ENCODE data around the gene ZNF451. TPM values are rescaled to one million over a fixed set of nuclear protein-coding genes. Genes with fewer than 3 reads are reported as not detected.

ZNF451 gene
- total and polyA plus RNA-seq, 2 donors (not counting 3 experiments of a cell fraction or from before 2014, with no cell fraction given), result 9.9 to 64.4 TPM

- H4K20me1 ChIP-seq (replicated peaks; ENCODE audit: control insufficient read depth, extremely low read depth, insufficient read depth, low read length), result no peaks in the 10 kb centered on the region
Observed at GRCh38 chr6:57217270-57217669, 127.3 kb downstream of the ZNF451 start.

More at GRCh38 chr6:57217270-57217669, 127.3 kb downstream of the ZNF451 start:
- no peak overlapping the region for H3K9ac ChIP-seq (replicated peaks; ENCODE audit: extremely low read depth, insufficient read depth, low read length)
- POLR2A ChIA-PET, result no interaction called here
- CTCF ChIA-PET, result no interaction called here
- no peaks in the 10 kb centered on the region for H3K27me3 ChIP-seq (ENCODE audit: control insufficient read depth in 2 of 2, insufficient read depth in 2 of 2, low read length in 2 of 2)
- H3K36me3 ChIP-seq (ENCODE audit: control insufficient read depth in 2 of 2, extremely low read depth in 1 of 2, insufficient read depth in 2 of 2, low read length in 2 of 2), result no peaks in the 10 kb centered on the region
- peaks cover 11% of the 10 kb centered on the region for H3K4me1 ChIP-seq (ENCODE audit: control insufficient read depth, extremely low read depth, insufficient read depth, low read length)
- H3K4me2 ChIP-seq (ENCODE audit: insufficient read depth, low read length), result no peak overlapping the region
- BruUV-seq (replicated peaks), result no TSS peak
- FAIRE-seq (no peak), DNase-seq (ENCODE audit: low read depth, low spot score) (no peak)
- H3K9me3 ChIP-seq (replicated peaks; ENCODE audit: control insufficient read depth, insufficient read depth, low read length), result no peaks in the 10 kb centered on the region
- peaks cover 51% of the 10 kb centered on the region for H3K79me2 ChIP-seq (ENCODE audit: control insufficient read depth, insufficient read depth, low read length)
- no peak overlapping the region for H3K4me3 ChIP-seq (replicated peaks in 1 of 3; ENCODE audit: insufficient read depth in 1 of 3, low read depth in 1 of 3, low read length in 3 of 3)
- H3K9me1 ChIP-seq (replicated peaks; ENCODE audit: control insufficient read depth, extremely low read depth, insufficient read depth, low read length), result no peaks in the 10 kb centered on the region
- dilution Hi-C loops (cut with MboI; ENCODE audit: extremely low pct_ligation_motif_present, low sequenced_read_pairs) (no loop called here), intact Hi-C loops (cut with micrococcal nuclease) (no loop called here)
- no peak overlapping the region for H3K27ac ChIP-seq (ENCODE audit: insufficient read depth, low read depth, low read length)
- no peak overlapping the region for H2AFZ ChIP-seq (ENCODE audit: low read depth, low read length)
- no peak for TF ChIP-seq GATA2 (IDR thresholded peaks at IDR 0.05; ENCODE audit: insufficient read depth, insufficient read length, low read depth, low read length)

Other genes starting within 250 kb of the ZNF451 start
- gene BEND6, start 135.1 kb upstream of the ZNF451 start, total RNA-seq, result 0.35 and 0.66 TPM in 2 replicates
- gene BEND6, start 135.1 kb upstream of the ZNF451 start, polyA plus RNA-seq, result 0.13 and 0.15 TPM in 2 replicates
- 14.0 and 15.7 TPM in 2 replicates for gene KIAA1586, start 43.5 kb upstream of the ZNF451 start, total RNA-seq
- 1.1 and 1.7 TPM in 2 replicates for gene KIAA1586, start 43.5 kb upstream of the ZNF451 start, polyA plus RNA-seq
- gene BAG2, start 82.1 kb downstream of the ZNF451 start, total RNA-seq, result 3.6 and 3.9 TPM in 2 replicates
- 0.91 and 1.1 TPM in 2 replicates for gene BAG2, start 82.1 kb downstream of the ZNF451 start, polyA plus RNA-seq
- gene RAB23, start 132.1 kb downstream of the ZNF451 start, total RNA-seq, result 8.8 and 9.4 TPM in 2 replicates
- gene RAB23, start 132.1 kb downstream of the ZNF451 start, polyA plus RNA-seq, result 3.3 and 3.4 TPM in 2 replicates
- gene PRIM2, start 227.4 kb downstream of the ZNF451 start, total RNA-seq, result 21.0 and 22.5 TPM in 2 replicates
- 4.4 and 5.3 TPM in 2 replicates for gene PRIM2, start 227.4 kb downstream of the ZNF451 start, polyA plus RNA-seq